Mesenchymal stem cell (in vitro differentiated cells and primary cell): Measurements from ENCODE around the gene E2F2. TPM values are rescaled to one million over a fixed set of nuclear protein-coding genes. Genes with fewer than 3 reads are reported as not detected.
A peak's percentile ranks its signal among the peaks of the same experiment; 100 is the strongest.

Experiments
- DNase-seq: peaks from one replicate; pipeline ENCODE4 v3.0.0-alpha.2; 2013
- H2AFZ ChIP-seq: one replicate; pipeline ENCODE4 v1.6.1; 2013; ENCODE audit warnings: low read depth, mild to moderate bottlenecking, control low read depth, inconsistent platforms, low read length, moderate library complexity
- H2AK5ac ChIP-seq: 2 replicates; pipeline ENCODE4 v1.6.1; 2013; ENCODE audit warnings: low read length, moderate library complexity, mild to moderate bottlenecking, inconsistent platforms; ENCODE audit not compliant: severe bottlenecking
- H2BK120ac ChIP-seq: one replicate; pipeline ENCODE4 v1.6.1; 2013; ENCODE audit warnings: low read depth, mild to moderate bottlenecking, inconsistent platforms, low read length, moderate library complexity
- H2BK12ac ChIP-seq, 2 experiments: one replicate each; pipeline ENCODE4 v1.6.1; 2013; ENCODE audit warnings: inconsistent platforms in 2 of 2, low read length in 2 of 2, mild to moderate bottlenecking in 2 of 2, moderate library complexity in 2 of 2, control low read depth in 1 of 2
- H2BK15ac ChIP-seq: one replicate; pipeline ENCODE4 v1.6.1; 2013; ENCODE audit warnings: mild to moderate bottlenecking, low read depth, inconsistent platforms; ENCODE audit not compliant: poor library complexity, severe bottlenecking
- H2BK5ac ChIP-seq: 2 replicates; pipeline ENCODE4 v1.6.1; 2013; ENCODE audit warnings: low read depth, mild to moderate bottlenecking, low read length, control low read depth, inconsistent platforms; ENCODE audit not compliant: poor library complexity, severe bottlenecking
- H3K14ac ChIP-seq, 2 experiments: one replicate each; pipeline ENCODE4 v1.6.1; 2013; ENCODE audit warnings: inconsistent platforms in 2 of 2, low read length in 2 of 2, control low read depth in 1 of 2, mild to moderate bottlenecking in 1 of 2, moderate library complexity in 1 of 2
- H3K18ac ChIP-seq, 2 experiments: one replicate each; pipeline ENCODE4 v1.6.1; 2013; ENCODE audit warnings: inconsistent platforms in 2 of 2, low read length in 2 of 2, control low read depth in 1 of 2, low read depth in 1 of 2, mild to moderate bottlenecking in 1 of 2
- H3K23ac ChIP-seq, 2 experiments: one replicate each; pipeline ENCODE4 v1.6.1; 2013; ENCODE audit warnings: inconsistent platforms in 2 of 2, low read length in 2 of 2, mild to moderate bottlenecking in 2 of 2, moderate library complexity in 2 of 2, control low read depth in 1 of 2
- H3K27ac ChIP-seq: 2 replicates; pipeline ENCODE4 v1.5.1; 2013; ENCODE audit warnings: mild to moderate bottlenecking, moderate library complexity, low read length, control low read depth, inconsistent platforms; ENCODE audit not compliant: poor library complexity, severe bottlenecking
- H3K27me3 ChIP-seq, 2 experiments: 2 replicates each; pipeline versions ENCODE4 v1.6.1 to v1.7.0; 2013; ENCODE audit warnings: low read length in 2 of 2, mild to moderate bottlenecking in 2 of 2, moderate library complexity in 2 of 2, control low read depth in 1 of 2, inconsistent platforms in 1 of 2; ENCODE audit not compliant: control insufficient read depth in 1 of 2, insufficient read depth in 1 of 2
- H3K36me3 ChIP-seq, 2 experiments: 2 replicates each; pipeline versions ENCODE4 v1.6.1 to v1.7.0; 2013; ENCODE audit warnings: low read length in 2 of 2, control low read depth in 1 of 2, inconsistent platforms in 1 of 2, low read depth in 1 of 2, mild to moderate bottlenecking in 1 of 2; ENCODE audit not compliant: insufficient read depth in 2 of 2, control insufficient read depth in 1 of 2
- H3K4ac ChIP-seq, 2 experiments: one replicate each; pipeline ENCODE4 v1.6.1; 2013; ENCODE audit warnings: inconsistent platforms in 2 of 2, low read length in 2 of 2, mild to moderate bottlenecking in 2 of 2, moderate library complexity in 2 of 2, control low read depth in 1 of 2, low read depth in 1 of 2
- H3K4me1 ChIP-seq: 2 replicates; pipeline ENCODE4 v1.6.1; 2013; ENCODE audit warnings: low read depth, low read length, control low read depth; ENCODE audit not compliant: control insufficient read depth, insufficient read depth
- H3K4me2 ChIP-seq: 2 replicates; pipeline ENCODE4 v1.6.1; 2013; ENCODE audit warnings: low read length, mild to moderate bottlenecking, inconsistent platforms; ENCODE audit not compliant: poor library complexity, severe bottlenecking
- H3K4me3 ChIP-seq, 2 experiments: 2 replicates each; pipeline versions ENCODE4 v1.5.1 to v1.7.0; 2013; ENCODE audit warnings: low read length in 2 of 2, mild to moderate bottlenecking in 2 of 2, control low read depth in 1 of 2, low read depth in 1 of 2; ENCODE audit not compliant: insufficient read depth in 1 of 2
- H3K79me1 ChIP-seq: replicated peaks from 2 replicates; pipeline ENCODE4 v1.6.1; 2013; ENCODE audit warnings: mild to moderate bottlenecking, control low read depth, low read length, inconsistent platforms; ENCODE audit not compliant: poor library complexity, severe bottlenecking
- H3K9ac ChIP-seq: 2 replicates; pipeline ENCODE4 v1.7.0; 2013; ENCODE audit warnings: mild to moderate bottlenecking, low read length, moderate library complexity
- H3K9me3 ChIP-seq: 2 replicates; pipeline ENCODE4 v1.7.0; 2013; ENCODE audit warnings: mild to moderate bottlenecking, low read length; ENCODE audit not compliant: control insufficient read depth
- H4K8ac ChIP-seq: one replicate; pipeline ENCODE4 v1.6.1; 2013; ENCODE audit warnings: inconsistent platforms, mild to moderate bottlenecking, low read length, moderate library complexity
- H4K91ac ChIP-seq: one replicate; pipeline ENCODE4 v1.6.1; 2013; ENCODE audit warnings: mild to moderate bottlenecking, low read length, inconsistent platforms
- WGBS: methylation state at CpG from one replicate; pipeline ENCODE4 v1.1.7; 2013; ENCODE audit warnings: mixed read lengths; 5-methylcytosine and 5-hydroxymethylcytosine counted together
- polyA plus RNA-seq, 2 experiments: library from polyadenylated mRNA; stranded (reverse); fragments of 200-250 nt; gene quantifications; one replicate each; pipeline ENCODE4 v1.2.3, GENCODE V29; 2013

Gene E2F2
- 0.59 TPM for polyA plus RNA-seq (2013, experiment 1 of 2)
- 0.44 TPM for polyA plus RNA-seq (2013, experiment 2 of 2)

GRCh38 chr1:23530747-23531561 lies at the start of gene E2F2:
E2F2 (minus strand) TSS chr1:23531233; CDS start chr1:23530793, 440 bp downstream.
- Histone ChIP-seq H2BK15ac (no peak within 1 kb of the TSS), H3K9me3 (no peaks in the 10 kb centered on the region), H2BK120ac (no peak within 1 kb of the TSS), H3K27ac (no peak within 1 kb of the TSS), H3K27me3 (peaks cover 6 to 10% of the 10 kb centered on the region in 2 experiments), H3K23ac (peak within 1 kb of the TSS in 1 of 2 experiments; percentile 92), H2AFZ (peak within 1 kb of the TSS; percentile 90), H2BK12ac (peak within 1 kb of the TSS in 1 of 2 experiments; percentile 13), H3K4ac (peak within 1 kb of the TSS; percentile 27 to 63), H3K18ac (peak within 1 kb of the TSS in 1 of 2 experiments; percentile 64), H3K9ac (peak within 1 kb of the TSS; percentile 58), H2AK5ac (no peak within 1 kb of the TSS), H3K4me2 (peak within 1 kb of the TSS; percentile 98), H3K79me1 (peaks cover 5% of the 10 kb centered on the region), H4K8ac (peak within 1 kb of the TSS; percentile 95), H4K91ac (no peak within 1 kb of the TSS), H3K4me3 (peak within 1 kb of the TSS; percentile 53 to 74), H2BK5ac (no peak within 1 kb of the TSS), H3K14ac (peak within 1 kb of the TSS in 1 of 2 experiments; percentile 51), H3K4me1 (peaks cover 17% of the 10 kb centered on the region), H3K36me3 (no peaks in the 10 kb centered on the region)
- DNase-seq, result peak; percentile 87
- WGBS, result under 1% methylated on average over 60 of the region's 85 CpGs

DNA sequence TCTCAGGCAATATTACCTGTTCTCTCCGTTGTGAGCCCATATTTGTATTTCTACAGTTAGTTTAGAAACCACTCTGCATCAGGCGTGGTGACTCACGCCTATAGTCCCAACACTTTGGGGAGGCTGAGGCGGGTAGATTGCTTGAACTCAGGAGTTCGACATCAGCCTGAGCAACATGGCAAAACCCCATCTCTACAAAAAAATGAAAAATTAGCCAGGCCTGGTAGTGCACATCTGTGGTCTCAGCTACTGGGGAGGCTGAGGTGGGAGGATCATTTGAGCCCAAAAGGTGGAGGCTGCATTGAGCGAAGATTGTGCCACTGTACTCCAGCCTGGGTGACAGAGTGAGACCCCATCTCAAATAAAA lies 47.9 kb upstream of the E2F2 start:
- Histone ChIP-seq H4K8ac (no peak overlapping the region), H3K9me3 (no peaks in the 10 kb centered on the region), H2BK5ac (no peak overlapping the region), H3K9ac (no peak overlapping the region), H3K36me3 (no peaks in the 10 kb centered on the region), H4K91ac (peak overlapping the region; percentile 91), H2BK120ac (peak overlapping the region; percentile 71), H2BK15ac (no peak overlapping the region), H3K4me1 (peaks cover 10% of the 10 kb centered on the region), H2AK5ac (no peak overlapping the region), H3K23ac (no peak overlapping the region), H3K79me1 (no peaks in the 10 kb centered on the region), H3K27ac (no peak overlapping the region), H3K14ac (no peak overlapping the region), H2BK12ac (peak overlapping the region; percentile 57 to 93), H3K27me3 (no peaks in the 10 kb centered on the region), H3K4me2 (no peak overlapping the region), H3K4me3 (no peak overlapping the region), H3K18ac (peak overlapping the region; percentile 49 to 80), H2AFZ (no peak overlapping the region), H3K4ac (peak overlapping the region in 1 of 2 experiments; percentile 5)
- WGBS, result 77% methylated on average over 5 of the region's 6 CpGs
- DNase-seq, result no peak

DNA sequence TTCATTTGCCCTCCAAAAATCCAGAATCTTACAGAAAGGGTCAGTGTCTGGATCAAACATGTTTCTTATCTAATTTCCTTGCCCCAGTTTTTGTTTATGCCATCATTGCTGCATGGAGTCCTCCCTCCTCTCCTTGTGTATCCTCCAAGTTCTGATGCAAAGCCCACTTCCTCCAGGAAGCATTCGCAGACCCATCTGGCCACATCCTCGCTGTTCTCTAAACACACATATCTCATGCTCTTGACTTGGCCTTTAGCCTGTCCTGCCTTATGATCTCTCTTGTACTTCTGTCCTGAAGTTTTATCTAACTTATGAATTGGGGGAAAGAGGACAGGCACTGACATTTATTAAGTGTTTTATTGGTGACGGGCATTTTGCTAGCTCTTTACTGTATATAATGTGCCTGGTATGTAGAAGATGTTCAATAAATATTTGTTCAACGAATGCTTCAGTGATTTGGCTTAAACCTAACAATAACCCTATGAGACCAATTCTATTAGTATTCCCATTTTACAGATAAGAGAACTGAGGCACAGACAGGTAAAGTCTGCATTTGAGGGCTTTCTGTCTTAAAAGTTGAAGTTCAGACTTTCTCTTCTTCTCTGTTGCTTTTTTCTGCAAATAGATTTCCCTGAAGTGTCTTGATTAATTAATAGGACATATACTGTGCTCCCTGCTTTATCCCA lies 47.4 kb upstream of the E2F2 start:
- Histone ChIP-seq H3K36me3 (no peaks in the 10 kb centered on the region), H2AFZ (no peak overlapping the region), H3K23ac (no peak overlapping the region), H3K27ac (no peak overlapping the region), H4K91ac (peak overlapping the region; percentile 65), H3K4me1 (peaks cover 10% of the 10 kb centered on the region), H2AK5ac (peak overlapping the region; percentile 18), H2BK120ac (peak overlapping the region; percentile 71), H3K4me2 (no peak overlapping the region), H2BK12ac (peak overlapping the region; percentile 57 to 93), H2BK15ac (no peak overlapping the region), H3K14ac (no peak overlapping the region), H3K27me3 (no peaks in the 10 kb centered on the region), H3K9ac (peak overlapping the region; percentile 81), H4K8ac (peak overlapping the region; percentile 86), H3K79me1 (no peaks in the 10 kb centered on the region), H2BK5ac (no peak overlapping the region), H3K9me3 (no peaks in the 10 kb centered on the region), H3K4me3 (no peak overlapping the region), H3K4ac (peak overlapping the region in 1 of 2 experiments; percentile 41), H3K18ac (peak overlapping the region; percentile 48 to 88)
- DNase-seq, result peak; percentile 66
- WGBS, result 0% methylated on average over 2 of the region's 4 CpGs
